GM23248 (cell line): ENCODE measurements around the gene SNX14.

Experiments
- EZH2 ChIP-seq: fragments of 200-600 bp; sonication (generic); IDR thresholded peaks from 2 replicates; pipeline ENCODE4 v1.6.1; 2018; ENCODE audit warnings: antibody characterized with exemption, mild to moderate bottlenecking; ENCODE audit not compliant: insufficient read depth, poor library complexity, severe bottlenecking
- EZH2phosphoT487 ChIP-seq: fragments of 200-600 bp; sonication (generic); IDR thresholded peaks from 2 replicates; pipeline ENCODE4 v1.6.1; 2018; ENCODE audit warnings: antibody characterized with exemption, moderate library complexity, mild to moderate bottlenecking, low read depth; ENCODE audit not compliant: insufficient read depth

- TF ChIP-seq EZH2 (no peak), EZH2phosphoT487 (no peak)
These were observed at the start of gene SNX14 for GRCh38 chr6:85593438-85594196.
